Activated CD4-positive, alpha-beta memory T cell treated with anti-CD3 and anti-CD28 coated beads, Interleukin-2, amount 10 ng/mL, durations not matched to agents 7 days and 5 days (primary cell): ENCODE data around the gene IL1RL2. TPM values are rescaled to one million over a fixed set of nuclear protein-coding genes. Genes with fewer than 3 reads are reported as not detected.

ENCODE experiments used
- CTCF ChIA-PET: fragments of 350-600 bp; sonication (Branson Sonifier 250); formaldehyde crosslinking; loops from one replicate; lab custom pipeline; 2021; ENCODE audit warnings: antibody characterized with exemption, inconsistent platforms; lab: Charles Lee
- POLR2A ChIA-PET: fragments of 350-600 bp; sonication (Branson Sonifier 250); formaldehyde crosslinking; loops from one replicate; lab custom pipeline; 2021; ENCODE audit warnings: antibody characterized with exemption; lab: Charles Lee
- DNase-seq: peaks from one replicate; pipeline ENCODE4 v3.0.0-alpha.2; 2020
- H3K27ac Mint-ChIP-seq: one replicate; pipeline ENCODE4 v1.8.0; 2021; ENCODE audit warnings: mild to moderate bottlenecking, mixed read lengths
- H3K27me3 Mint-ChIP-seq: one replicate; pipeline ENCODE4 v1.8.0; 2021; ENCODE audit warnings: mixed read lengths
- H3K36me3 Mint-ChIP-seq: one replicate; pipeline ENCODE4 v1.8.0; 2021; ENCODE audit warnings: low read depth, mixed read lengths
- H3K4me1 Mint-ChIP-seq: one replicate; pipeline ENCODE4 v1.8.0; 2021; ENCODE audit warnings: mixed read lengths
- H3K4me3 Mint-ChIP-seq: one replicate; pipeline ENCODE4 v1.8.0; 2021; ENCODE audit warnings: mild to moderate bottlenecking, mixed read lengths
- H3K9me3 Mint-ChIP-seq: one replicate; pipeline ENCODE4 v1.8.0; 2021; ENCODE audit warnings: mixed read lengths
- total RNA-seq, 2 experiments: library from RNA; stranded (reverse); gene quantifications; one replicate each; pipeline ENCODE4 v1.2.3, GENCODE V29; 2021

IL1RL2 gene
- total RNA-seq, 2 experiments from 2014 or later, result not detected

- no peak for DNase-seq
- Mint-ChIP-seq H3K4me3 (no peak overlapping the region), H3K27ac (peak overlapping the region; percentile 58), H3K4me1 (peaks cover 66% of the 10 kb centered on the region), H3K9me3 (peaks cover 10% of the 10 kb centered on the region), H3K27me3 (peaks cover 6% of the 10 kb centered on the region), H3K36me3 (peaks cover 22% of the 10 kb centered on the region)
- ChIA-PET CTCF (interaction anchor here (0.9 to 5.0 kb wide), 10 partner anchors 10 to 233 kb away, joined by 3 to 71 read pairs (median 4); partner anchors contain the start of gene IL18R1), POLR2A (interaction anchor here (1.0 to 2.1 kb wide), 5 partner anchors 18 to 166 kb away, joined by 3 to 6 read pairs (median 4); no protein-coding TSS in a partner anchor)
These were observed 66.9 kb downstream of the IL1RL2 start for GRCh38 chr2:102253753-102254150.

GRCh38 chr2:102256276-102256675 lies 69.5 kb downstream of the IL1RL2 start:
- Mint-ChIP-seq H3K27ac (no peak overlapping the region), H3K27me3 (no peaks in the 10 kb centered on the region), H3K36me3 (peaks cover 30% of the 10 kb centered on the region), H3K9me3 (peaks cover 24% of the 10 kb centered on the region), H3K4me3 (no peak overlapping the region), H3K4me1 (peaks cover 70% of the 10 kb centered on the region)
- CTCF ChIA-PET, result interaction anchor here (1.1 to 1.5 kb wide), 3 partner anchors 13 to 250 kb away, joined by 3 to 5 read pairs (median 3); no protein-coding TSS in a partner anchor
- POLR2A ChIA-PET, result interaction anchor here (1.3 kb wide), 1 partner anchor 15 kb away, joined by 3 read pairs; no protein-coding TSS in a partner anchor
- no peak for DNase-seq

- H3K27me3 Mint-ChIP-seq, result no peaks in the 10 kb centered on the region
- H3K27ac Mint-ChIP-seq, result peak overlapping the region; percentile 95
- no peak overlapping the region for H3K4me3 Mint-ChIP-seq
- POLR2A ChIA-PET, result interaction anchor here (1.3 to 1.5 kb wide), 2 partner anchors 16 to 45 kb away, joined by 3 to 4 read pairs; no protein-coding TSS in a partner anchor
- H3K36me3 Mint-ChIP-seq, result peaks cover 30% of the 10 kb centered on the region
- CTCF ChIA-PET, result interaction anchor here (1.1 to 1.5 kb wide), 5 partner anchors 14 to 251 kb away, joined by 3 to 8 read pairs (median 3); no protein-coding TSS in a partner anchor
- H3K4me1 Mint-ChIP-seq, result peaks cover 64% of the 10 kb centered on the region
- H3K9me3 Mint-ChIP-seq, result peaks cover 25% of the 10 kb centered on the region
- no peak for DNase-seq
These were observed 70.1 kb downstream of the IL1RL2 start for GRCh38 chr2:102256874-102257462.

GRCh38 chr2:102258025-102258385 lies 71.2 kb downstream of the IL1RL2 start:
- peak overlapping the region; percentile 95 for H3K27ac Mint-ChIP-seq
- H3K9me3 Mint-ChIP-seq, result peaks cover 25% of the 10 kb centered on the region
- H3K4me1 Mint-ChIP-seq, result peaks cover 54% of the 10 kb centered on the region
- ChIA-PET CTCF (interaction anchor here (1.2 to 1.5 kb wide), 2 partner anchors 17 to 238 kb away, joined by 3 to 8 read pairs; no protein-coding TSS in a partner anchor), POLR2A (interaction anchor here (1.5 kb wide), 2 partner anchors 20 to 44 kb away, joined by 3 to 4 read pairs; no protein-coding TSS in a partner anchor)
- H3K27me3 Mint-ChIP-seq, result no peaks in the 10 kb centered on the region
- DNase-seq, result no peak
- no peak overlapping the region for H3K4me3 Mint-ChIP-seq
- H3K36me3 Mint-ChIP-seq, result peaks cover 28% of the 10 kb centered on the region

GRCh38 chr2:102258386-102259074 lies 71.7 kb downstream of the IL1RL2 start:
- peaks cover 29% of the 10 kb centered on the region for H3K36me3 Mint-ChIP-seq

GRCh38 chr2:102261467-102262135 lies 74.8 kb downstream of the IL1RL2 start:
- H3K27ac Mint-ChIP-seq, result peak overlapping the region; percentile 11
- no peak overlapping the region for H3K4me3 Mint-ChIP-seq
- peaks cover 23% of the 10 kb centered on the region for H3K36me3 Mint-ChIP-seq
- ChIA-PET CTCF (interaction anchor here (0.7 to 1.2 kb wide), 4 partner anchors 9 to 95 kb away, joined by 3 to 5 read pairs (median 4); no protein-coding TSS in a partner anchor), POLR2A (interaction anchor here (2.1 kb wide), 1 partner anchor 16 kb away, joined by 13 read pairs; no protein-coding TSS in a partner anchor)
- no peaks in the 10 kb centered on the region for H3K27me3 Mint-ChIP-seq
- DNase-seq, result no peak
- peaks cover 24% of the 10 kb centered on the region for H3K9me3 Mint-ChIP-seq
- peaks cover 43% of the 10 kb centered on the region for H3K4me1 Mint-ChIP-seq

More at GRCh38 chr2:102258386-102259074, 71.7 kb downstream of the IL1RL2 start:
- no peaks in the 10 kb centered on the region for H3K27me3 Mint-ChIP-seq
- CTCF ChIA-PET, result interaction anchor here (1.5 kb wide), 1 partner anchor 18 kb away, joined by 8 read pairs; no protein-coding TSS in a partner anchor
- no peak overlapping the region for H3K4me3 Mint-ChIP-seq
- peak overlapping the region; percentile 95 for H3K27ac Mint-ChIP-seq
- peaks cover 25% of the 10 kb centered on the region for H3K9me3 Mint-ChIP-seq
- POLR2A ChIA-PET, result interaction anchor here (1.5 kb wide), 2 partner anchors 19 to 43 kb away, joined by 3 to 4 read pairs; no protein-coding TSS in a partner anchor
- DNase-seq, result peak; percentile 45
- H3K4me1 Mint-ChIP-seq, result peaks cover 50% of the 10 kb centered on the region

- H3K4me1 Mint-ChIP-seq, result peaks cover 35% of the 10 kb centered on the region
- no peaks in the 10 kb centered on the region for H3K27me3 Mint-ChIP-seq
- ChIA-PET CTCF (interaction anchor here (0.7 to 1.6 kb wide), 5 partner anchors 9 to 94 kb away, joined by 3 to 5 read pairs (median 3); no protein-coding TSS in a partner anchor), POLR2A (interaction anchor here (2.1 kb wide), 1 partner anchor 15 kb away, joined by 13 read pairs; no protein-coding TSS in a partner anchor)
- H3K36me3 Mint-ChIP-seq, result peaks cover 22% of the 10 kb centered on the region
- DNase-seq, result no peak
- no peak overlapping the region for H3K27ac Mint-ChIP-seq
- H3K9me3 Mint-ChIP-seq, result peaks cover 20% of the 10 kb centered on the region
- H3K4me3 Mint-ChIP-seq, result no peak overlapping the region
These were observed 75.7 kb downstream of the IL1RL2 start for GRCh38 chr2:102262216-102263129.

- DNase-seq, result no peak
- H3K4me3 Mint-ChIP-seq, result no peak overlapping the region
- ChIA-PET POLR2A (interaction anchor here (0.7 to 1.7 kb wide), 3 partner anchors 12 to 104 kb away, joined by 3 to 7 read pairs (median 3); no protein-coding TSS in a partner anchor), CTCF (interaction anchor here (0.8 to 1.2 kb wide), 4 partner anchors 14 to 155 kb away, joined by 3 to 4 read pairs (median 3); no protein-coding TSS in a partner anchor)
- H3K27me3 Mint-ChIP-seq, result peaks cover 4% of the 10 kb centered on the region
- peaks cover 12% of the 10 kb centered on the region for H3K4me1 Mint-ChIP-seq
- peak overlapping the region; percentile 47 for H3K27ac Mint-ChIP-seq
- peaks cover 3% of the 10 kb centered on the region for H3K36me3 Mint-ChIP-seq
- H3K9me3 Mint-ChIP-seq, result peaks cover 6% of the 10 kb centered on the region
These were observed 78.1 kb downstream of the IL1RL2 start for GRCh38 chr2:102264952-102265351.

GRCh38 chr2:102266204-102266603 lies 79.4 kb downstream of the IL1RL2 start:
- CTCF ChIA-PET, result interaction anchor here (1.0 to 1.2 kb wide), 3 partner anchors 25 to 260 kb away, joined by 3 to 4 read pairs (median 3); no protein-coding TSS in a partner anchor
- POLR2A ChIA-PET, result no interaction called here
- Mint-ChIP-seq H3K4me3 (no peak overlapping the region), H3K4me1 (peaks cover 16% of the 10 kb centered on the region), H3K27ac (no peak overlapping the region), H3K27me3 (peaks cover 11% of the 10 kb centered on the region), H3K9me3 (peaks cover 2% of the 10 kb centered on the region), H3K36me3 (peaks cover 3% of the 10 kb centered on the region)
- no peak for DNase-seq

- H3K9me3 Mint-ChIP-seq, result no peaks in the 10 kb centered on the region
- DNase-seq, result no peak
- no peak overlapping the region for H3K27ac Mint-ChIP-seq
- H3K4me1 Mint-ChIP-seq, result peaks cover 28% of the 10 kb centered on the region
- ChIA-PET POLR2A (no interaction called here), CTCF (no interaction called here)
- H3K27me3 Mint-ChIP-seq, result peaks cover 15% of the 10 kb centered on the region
- H3K4me3 Mint-ChIP-seq, result no peak overlapping the region
- H3K36me3 Mint-ChIP-seq, result peaks cover 3% of the 10 kb centered on the region
These were observed 81.0 kb downstream of the IL1RL2 start for GRCh38 chr2:102267774-102268173.

- no peak for DNase-seq
- POLR2A ChIA-PET, result interaction anchor here (1.1 kb wide), 1 partner anchor 8 kb away, joined by 4 read pairs; no protein-coding TSS in a partner anchor
- Mint-ChIP-seq H3K4me3 (no peak overlapping the region), H3K4me1 (peaks cover 26% of the 10 kb centered on the region), H3K36me3 (peaks cover under 1% of the 10 kb centered on the region), H3K9me3 (no peaks in the 10 kb centered on the region), H3K27ac (no peak overlapping the region), H3K27me3 (peaks cover 15% of the 10 kb centered on the region)
- CTCF ChIA-PET, result no interaction called here
These were observed 81.8 kb downstream of the IL1RL2 start for GRCh38 chr2:102268510-102269199.
